WTC11 (cell line): ENCODE measurements around the gene MEF2B. TPM values are rescaled to one million over a fixed set of nuclear protein-coding genes. Genes with fewer than 3 reads are reported as not detected.

Experiments used
- ATAC-seq: fragments of 200-7000 bp; cut with Tn5 transposase; 2 replicates; pipeline ENCODE4 v1.10.0; 2021; ENCODE audit warnings: mild to moderate bottlenecking, moderate library complexity
- CTCF ChIA-PET: fragments of 300-600 bp; sonication (Branson Sonifier 250); formaldehyde crosslinking; loops from one replicate; lab custom pipeline; 2021; ENCODE audit warnings: antibody characterized with exemption; lab: Charles Lee
- POLR2A ChIA-PET: fragments of 350-600 bp; sonication (Branson Sonifier 250); formaldehyde crosslinking; loops from one replicate; lab custom pipeline; 2021; ENCODE audit warnings: antibody characterized with exemption; lab: Charles Lee
- DNase-seq: peaks from one replicate; pipeline ENCODE4 v3.0.0; 2021; ENCODE audit warnings: low spot score
- H3K27ac Mint-ChIP-seq: 2 replicates; pipeline ENCODE4 v1.8.0; 2021; ENCODE audit warnings: mixed read lengths
- H3K27me3 Mint-ChIP-seq: 2 replicates; pipeline ENCODE4 v1.8.0; 2021; ENCODE audit warnings: low read depth, mild to moderate bottlenecking, moderate library complexity, mixed read lengths
- H3K36me3 Mint-ChIP-seq: 2 replicates; pipeline ENCODE4 v1.8.0; 2021; ENCODE audit warnings: mixed read lengths
- H3K4me1 Mint-ChIP-seq: 2 replicates; pipeline ENCODE4 v1.8.0; 2022; ENCODE audit warnings: mixed read lengths
- H3K4me3 Mint-ChIP-seq: 2 replicates; pipeline ENCODE4 v1.8.0; 2021; ENCODE audit warnings: mild to moderate bottlenecking, moderate library complexity, mixed read lengths
- H3K9me3 Mint-ChIP-seq: 2 replicates; pipeline ENCODE4 v1.8.0; 2021; ENCODE audit warnings: mixed read lengths
- AR ChIP-seq: fragments of 250-450 bp; sonication (Bioruptor Pico); IDR thresholded peaks from 2 replicates; pipeline ENCODE4 v1.9.0; 2021; ENCODE audit warnings: mild to moderate bottlenecking
- ARID4B ChIP-seq: sonication (generic); formaldehyde crosslinking; IDR thresholded peaks from 2 replicates; pipeline ENCODE4 v1.8.0; 2023; ENCODE audit warnings: missing genetic modification reagents, mild to moderate bottlenecking, borderline replicate concordance
- ATF1 ChIP-seq: sonication (generic); formaldehyde crosslinking; IDR thresholded peaks from 2 replicates; pipeline ENCODE4 v1.8.1; 2023; ENCODE audit warnings: mild to moderate bottlenecking, moderate library complexity, missing genetic modification reagents
- CDX4 ChIP-seq: fragments of 250-450 bp; sonication (Bioruptor Pico); IDR thresholded peaks from 2 replicates; pipeline ENCODE4 v1.9.0; 2021; ENCODE audit warnings: moderate library complexity, mild to moderate bottlenecking, inconsistent platforms, borderline replicate concordance
- E2F4 ChIP-seq: sonication (generic); formaldehyde crosslinking; IDR thresholded peaks from 2 replicates; pipeline ENCODE4 v1.8.1; 2022; ENCODE audit warnings: low read depth, mild to moderate bottlenecking, moderate library complexity, missing genetic modification reagents, borderline replicate concordance
- E2F5 ChIP-seq: sonication (generic); formaldehyde crosslinking; IDR thresholded peaks from 2 replicates; pipeline ENCODE4 v1.8.1; 2022; ENCODE audit warnings: mild to moderate bottlenecking, moderate library complexity, missing genetic modification reagents
- IRF2 ChIP-seq: sonication (generic); formaldehyde crosslinking; IDR thresholded peaks from 2 replicates; pipeline ENCODE4 v1.8.0; 2022; ENCODE audit warnings: low read depth, missing genetic modification reagents, borderline replicate concordance
- KAT7 ChIP-seq: sonication (generic); formaldehyde crosslinking; IDR thresholded peaks from 2 replicates; pipeline ENCODE4 v1.8.1; 2023; ENCODE audit warnings: missing genetic modification reagents, mild to moderate bottlenecking, borderline replicate concordance
- MLX ChIP-seq: sonication (generic); formaldehyde crosslinking; IDR thresholded peaks from 2 replicates; pipeline ENCODE4 v1.8.1; 2023; ENCODE audit warnings: mild to moderate bottlenecking, missing genetic modification reagents, moderate library complexity
- MXD4 ChIP-seq: fragments of 250-450 bp; sonication (Bioruptor Pico); IDR thresholded peaks from 2 replicates; pipeline ENCODE4 v1.8.0; 2021; ENCODE audit warnings: mild to moderate bottlenecking, moderate library complexity, borderline replicate concordance
- NFATC4 ChIP-seq: fragments of 250-450 bp; sonication (Bioruptor Pico); IDR thresholded peaks from 2 replicates; pipeline ENCODE4 v1.9.0; 2021; ENCODE audit warnings: mild to moderate bottlenecking
- STAT6 ChIP-seq: sonication (generic); formaldehyde crosslinking; conservative IDR thresholded peaks from 2 replicates; pipeline ENCODE4 v1.8.1; 2023; ENCODE audit warnings: mild to moderate bottlenecking, low read depth, missing genetic modification reagents, moderate library complexity
- USF1 ChIP-seq: sonication (generic); formaldehyde crosslinking; IDR thresholded peaks from 2 replicates; pipeline ENCODE4 v1.8.0; 2022; ENCODE audit warnings: mild to moderate bottlenecking, missing genetic modification reagents
- ZBTB21 ChIP-seq: sonication (generic); formaldehyde crosslinking; IDR thresholded peaks from 2 replicates; pipeline ENCODE4 v1.8.1; 2023; ENCODE audit warnings: mild to moderate bottlenecking, missing genetic modification reagents, borderline replicate concordance
- ZNF263 ChIP-seq: sonication (generic); formaldehyde crosslinking; IDR thresholded peaks from 2 replicates; pipeline ENCODE4 v1.8.1; 2022; ENCODE audit warnings: low read depth, mild to moderate bottlenecking, moderate library complexity, missing genetic modification reagents
- ZNF416 ChIP-seq: fragments of 250-450 bp; sonication (Bioruptor Pico); IDR thresholded peaks from 2 replicates; pipeline ENCODE4 v1.9.0; 2021; ENCODE audit warnings: mild to moderate bottlenecking, inconsistent platforms
- ZNF425 ChIP-seq: fragments of 250-450 bp; sonication (Bioruptor Pico); conservative IDR thresholded peaks from 2 replicates; pipeline ENCODE4 v1.9.0; 2021; ENCODE audit warnings: mild to moderate bottlenecking
- ZSCAN18 ChIP-seq: fragments of 250-450 bp; sonication (Bioruptor Pico); IDR thresholded peaks from 2 replicates; pipeline ENCODE4 v2.1.2; 2022; ENCODE audit warnings: mild to moderate bottlenecking, moderate library complexity
- total RNA-seq: library from RNA; stranded (reverse); gene quantifications from 3 replicates; pipeline ENCODE4 v1.2.3, GENCODE V29; 2021

The MEF2B gene
- total RNA-seq, 1 experiment from 2014 or later, result 1.7 TPM

GRCh38 chr19:19181488-19181998, 11.5 kb upstream of the MEF2B start:
- Mint-ChIP-seq H3K4me3 (no peak overlapping the region), H3K4me1 (peaks cover 5% of the 10 kb centered on the region; the same call in 1 of the 2 replicates), H3K27me3 (no peaks in the 10 kb centered on the region), H3K36me3 (peaks cover 4% of the 10 kb centered on the region), H3K9me3 (no peaks in the 10 kb centered on the region), H3K27ac (no peak overlapping the region)
- ChIA-PET CTCF (no interaction called here), POLR2A (no interaction called here)
- no peak for ATAC-seq
- TF ChIP-seq STAT6 (CRISPR knock-in tag) (no peak), ZSCAN18 (CRISPR knock-in tag) (no peak), E2F4 (CRISPR knock-in tag) (no peak), ZNF416 (CRISPR knock-in tag) (no peak), USF1 (CRISPR knock-in tag) (no peak), ZBTB21 (CRISPR knock-in tag) (no peak), CDX4 (CRISPR knock-in tag) (no peak), E2F5 (CRISPR knock-in tag) (no peak), MLX (no peak), ZNF263 (CRISPR knock-in tag) (no peak), AR (CRISPR knock-in tag) (no peak), ZNF425 (no peak), IRF2 (CRISPR knock-in tag) (no peak), ARID4B (no peak), MXD4 (CRISPR knock-in tag) (no peak), ATF1 (CRISPR knock-in tag) (no peak), KAT7 (CRISPR knock-in tag) (no peak), NFATC4 (CRISPR knock-in tag) (no peak)
- no peak for DNase-seq
